Measurements from ENCODE around the gene HMGB3. TPM values are rescaled to one million over a fixed set of nuclear protein-coding genes. Genes with fewer than 3 reads are reported as not detected.
"Not testable (repeated sequence)": the region's sequence is repeated elsewhere in the genome, so short reads cannot be mapped to it uniquely, and the experiment has no call there.

HMGB3 gene
- 1 to 10 TPM; 5.9 to 9.2 TPM for total RNA-seq
- long read RNA-seq, partial matches to known transcripts = 1 of 4 reads
- long read RNA-seq, other reads (novel, unspliced or antisense) = 1 of 4 reads

DNA sequence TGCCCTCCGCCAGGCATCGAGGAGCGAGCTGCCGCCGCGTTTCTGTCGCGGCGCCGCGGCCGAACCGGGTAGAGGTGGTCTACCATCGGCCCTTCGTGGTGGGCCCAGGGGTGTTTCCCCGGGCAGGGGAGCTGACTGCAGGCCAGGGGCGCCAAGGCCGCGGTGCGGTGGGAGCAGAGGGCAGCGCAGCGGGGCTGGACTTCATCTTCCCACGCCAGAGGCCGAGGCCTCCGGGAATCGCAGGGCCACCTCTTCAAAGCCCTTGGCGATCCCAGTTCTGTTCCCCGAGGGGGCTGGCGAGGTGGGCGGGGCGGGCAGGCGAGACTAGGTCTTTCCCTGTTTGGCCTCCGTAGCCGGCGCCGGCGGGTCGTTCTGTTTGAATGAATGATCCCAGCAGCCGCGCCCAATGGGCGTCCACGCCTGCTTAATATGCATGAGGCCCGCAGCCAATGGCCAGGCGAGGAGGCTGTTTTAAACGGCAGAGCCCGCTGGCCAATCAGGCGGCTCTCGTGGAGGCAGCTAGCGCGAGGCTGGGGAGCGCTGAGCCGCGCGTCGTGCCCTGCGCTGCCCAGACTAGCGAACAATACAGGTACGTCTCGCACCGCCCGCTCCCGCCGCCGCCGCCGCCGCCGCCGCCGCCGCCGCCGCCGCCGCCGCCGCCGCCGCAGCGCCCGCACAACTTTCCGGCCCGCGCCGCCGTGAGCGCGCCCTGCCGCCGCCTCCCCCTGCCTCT lies at the start of gene HMGB3:
Gene HMGB3, plus strand, starts transcription at position 548 of the 733 bp plus-strand sequence. CDS start 2,265 bp downstream, outside the sequence.
- intact Hi-C loops (cut with DNase I) = no loop called here
- ATAC-seq (peak; percentile 96 to 100), DNase-seq (peak; percentile 88)

DNA sequence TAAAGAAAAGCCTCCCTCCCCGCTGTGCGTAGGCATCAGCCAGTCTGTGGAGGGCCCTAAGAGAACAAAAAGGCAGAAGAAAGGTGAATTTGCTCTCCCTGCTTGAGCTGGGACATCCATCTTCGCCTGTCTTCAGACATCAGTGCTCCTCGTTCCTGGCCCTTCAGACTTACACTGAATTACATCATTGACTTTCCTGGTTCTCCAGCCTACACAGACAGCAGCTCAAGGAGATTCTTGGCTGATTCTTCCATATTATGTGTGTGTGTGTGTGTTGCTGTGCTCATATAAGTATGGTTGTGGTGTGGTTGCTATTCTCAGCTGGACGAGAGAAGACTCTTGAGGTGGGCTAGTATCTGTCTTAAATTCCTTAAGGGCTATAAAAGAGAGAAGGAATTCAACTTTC lies 49.2 kb upstream of the HMGB3 start:
- no peak for ATAC-seq
- intact Hi-C loops (cut with DNase I) = no loop called here
- no peak for DNase-seq

GRCh38 chrX:150934453-150934852 lies 48.7 kb upstream of the HMGB3 start:
- no peak for ATAC-seq
- DNase-seq = no peak
- intact Hi-C loops (cut with DNase I) = no loop called here

DNA sequence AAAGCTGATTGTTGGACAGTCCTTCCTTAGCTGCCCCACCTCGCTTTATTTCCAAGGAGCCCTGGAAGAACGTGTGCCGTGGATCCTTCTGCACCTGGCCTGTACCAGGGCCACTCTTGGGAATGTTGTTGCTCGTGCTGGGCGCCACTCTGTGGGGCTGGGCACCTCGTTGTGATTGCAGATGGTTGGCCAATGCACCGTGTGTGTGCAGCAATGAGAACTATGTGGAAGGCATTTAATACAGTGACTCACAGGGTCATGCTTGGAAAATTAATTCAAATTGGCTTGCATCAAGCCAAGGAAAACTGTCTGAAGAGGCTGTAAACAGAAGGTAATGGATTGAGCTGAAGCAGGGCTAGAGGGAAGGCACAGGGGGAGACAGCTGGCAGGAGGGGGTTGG lies 47.7 kb upstream of the HMGB3 start:
- ATAC-seq (no peak), DNase-seq (no peak)
- intact Hi-C loops (cut with DNase I) = no loop called here

DNA sequence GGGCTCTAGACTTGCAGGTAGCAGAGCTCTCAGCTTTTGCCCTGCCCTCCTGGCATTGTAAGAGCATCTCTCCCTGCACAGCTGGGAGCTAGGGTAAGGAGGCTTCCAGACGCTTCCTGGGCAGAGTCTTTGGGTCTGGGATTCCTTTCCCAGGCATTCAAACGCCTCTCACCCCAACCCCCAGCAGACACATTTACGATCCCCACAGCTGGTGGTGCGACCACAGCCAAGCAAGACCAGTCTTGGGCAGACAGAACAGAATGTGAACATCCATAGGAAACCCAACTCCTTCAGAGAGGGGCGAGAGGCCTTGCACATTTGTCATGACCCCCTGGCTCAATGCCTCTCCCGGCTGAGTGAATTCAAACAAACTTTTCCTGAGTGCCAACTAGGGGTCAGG lies 46.6 kb upstream of the HMGB3 start:
- ATAC-seq (no peak), DNase-seq (no peak)
- intact Hi-C loops (cut with DNase I) = no loop called here

GRCh38 chrX:150940844-150941495 lies 42.2 kb upstream of the HMGB3 start:
- intact Hi-C loops (cut with DNase I) = no loop called here
- no peak for ATAC-seq
- DNase-seq = no peak

DNA sequence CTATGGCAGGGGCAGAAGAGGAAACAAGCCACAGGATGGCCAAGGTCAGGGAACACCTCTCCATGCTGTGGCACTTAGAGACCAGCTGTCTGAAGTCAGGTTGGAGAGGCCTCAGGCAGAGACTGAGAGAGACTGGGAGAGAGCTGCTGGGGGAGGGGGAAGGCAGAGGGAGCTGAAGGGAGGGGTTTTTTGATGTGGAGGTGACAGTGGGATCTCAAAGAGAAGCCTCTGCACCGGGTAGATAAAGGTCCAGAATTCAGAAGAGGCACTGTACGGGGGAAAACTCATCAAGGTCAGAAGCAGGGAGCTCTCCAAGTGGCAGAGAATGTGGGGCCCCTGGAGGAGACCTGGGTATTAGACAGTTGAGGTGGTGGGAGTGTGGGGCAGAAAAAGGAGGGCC lies 41.6 kb upstream of the HMGB3 start:
- no peak for ATAC-seq
- DNase-seq = no peak
- intact Hi-C loops (cut with DNase I) = no loop called here

DNA sequence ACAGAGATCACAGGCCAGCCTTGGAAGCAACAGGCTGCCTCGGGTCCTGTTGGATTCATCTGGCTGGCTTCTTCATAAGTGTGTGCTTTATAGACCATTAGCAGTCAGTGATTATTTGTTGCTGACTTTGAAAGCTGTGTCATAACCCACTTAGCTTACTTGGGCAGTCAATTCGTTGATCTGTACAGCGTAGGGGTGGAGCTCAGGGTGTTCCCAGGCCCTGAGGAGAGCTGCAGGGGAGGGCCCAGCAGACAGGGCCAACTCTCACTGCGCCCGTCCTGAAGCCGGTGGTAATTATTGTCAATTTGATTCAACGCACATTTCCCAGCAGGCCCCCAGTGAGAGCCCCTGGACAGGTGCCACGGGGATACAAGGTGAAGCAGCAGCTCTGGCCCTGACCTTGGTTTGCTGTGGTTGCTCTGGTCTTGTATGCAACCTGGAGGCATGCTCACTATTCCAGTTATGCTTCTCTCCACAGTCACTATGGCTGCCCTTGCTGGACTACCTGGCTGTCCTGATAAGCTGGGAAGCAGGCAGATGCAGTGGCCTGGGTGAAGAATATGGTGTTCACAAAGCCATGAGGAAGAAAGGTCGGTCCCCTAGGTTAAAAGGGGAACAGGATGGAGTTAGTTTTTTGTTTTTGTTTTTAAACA lies 40.1 kb upstream of the HMGB3 start:
- intact Hi-C loops (cut with DNase I) = no loop called here
- no peak for DNase-seq
- no peak for ATAC-seq

DNA sequence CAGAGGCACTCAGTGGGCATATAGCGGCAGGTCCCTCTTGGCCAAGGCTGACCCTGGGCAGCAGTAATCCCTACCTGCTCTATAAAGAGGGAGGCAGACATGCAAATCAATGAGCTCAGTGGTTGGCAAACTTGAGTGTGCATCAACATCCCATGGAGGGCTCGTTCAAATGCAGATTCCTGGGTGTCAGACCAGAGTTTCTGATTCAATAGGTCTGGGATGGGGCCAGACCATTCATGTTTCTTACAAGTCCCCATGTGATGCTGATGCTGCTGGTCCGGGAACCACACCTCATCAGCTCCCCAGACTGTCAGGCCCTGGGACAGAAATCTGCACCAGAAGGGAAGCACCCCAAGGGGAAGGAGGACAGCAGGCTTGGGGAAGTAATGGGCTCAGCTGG lies 38.9 kb upstream of the HMGB3 start:
- DNase-seq (no peak), ATAC-seq (no peak)
- intact Hi-C loops (cut with DNase I) = no loop called here

- no peak for ATAC-seq
- intact Hi-C loops (cut with DNase I) = no loop called here
- DNase-seq = no peak
Observed at GRCh38 chrX:150954951-150955350, 28.2 kb upstream of the HMGB3 start.

DNA sequence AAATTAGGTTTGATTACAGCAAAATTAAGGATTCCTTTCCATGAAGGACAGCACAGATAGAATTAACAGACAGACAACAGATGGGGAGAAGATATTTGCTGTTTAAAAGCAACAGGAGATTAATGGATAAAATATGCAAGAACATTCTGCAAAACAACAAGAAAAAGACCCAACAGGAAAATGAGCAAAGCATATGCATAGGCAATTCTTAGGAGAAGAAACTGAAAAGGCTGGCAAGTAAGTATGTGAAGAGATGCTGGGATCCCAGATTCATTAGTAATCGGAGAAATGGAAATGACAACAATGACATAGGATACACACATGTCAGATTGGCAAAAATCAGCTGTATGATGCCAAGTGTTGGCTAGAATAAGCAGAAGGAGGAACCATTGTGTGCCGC lies 27.5 kb upstream of the HMGB3 start:
- intact Hi-C loops (cut with DNase I) = no loop called here
- ATAC-seq = no peak
- no peak for DNase-seq

DNA sequence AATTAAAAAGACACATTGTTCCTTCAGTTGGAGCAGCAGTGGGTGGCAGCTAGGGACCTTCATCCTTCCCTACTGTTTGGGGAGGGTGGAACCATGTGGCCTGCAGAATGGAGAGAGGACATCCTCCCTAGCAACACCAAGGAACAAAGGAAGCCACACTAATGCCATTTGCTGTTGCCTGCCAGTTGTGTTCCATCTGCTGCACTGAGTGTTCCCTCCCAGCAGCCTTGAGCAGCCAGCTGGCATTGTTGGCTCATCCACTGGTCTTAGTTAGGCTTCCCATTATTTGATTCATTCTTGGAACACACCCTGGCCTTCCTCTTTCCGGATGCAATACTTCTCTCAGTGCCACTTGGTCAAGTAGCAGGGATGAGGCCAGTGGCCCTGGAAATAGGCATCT lies 25.0 kb upstream of the HMGB3 start:
- DNase-seq (no peak), ATAC-seq (no peak)
- intact Hi-C loops (cut with DNase I) = no loop called here

DNA sequence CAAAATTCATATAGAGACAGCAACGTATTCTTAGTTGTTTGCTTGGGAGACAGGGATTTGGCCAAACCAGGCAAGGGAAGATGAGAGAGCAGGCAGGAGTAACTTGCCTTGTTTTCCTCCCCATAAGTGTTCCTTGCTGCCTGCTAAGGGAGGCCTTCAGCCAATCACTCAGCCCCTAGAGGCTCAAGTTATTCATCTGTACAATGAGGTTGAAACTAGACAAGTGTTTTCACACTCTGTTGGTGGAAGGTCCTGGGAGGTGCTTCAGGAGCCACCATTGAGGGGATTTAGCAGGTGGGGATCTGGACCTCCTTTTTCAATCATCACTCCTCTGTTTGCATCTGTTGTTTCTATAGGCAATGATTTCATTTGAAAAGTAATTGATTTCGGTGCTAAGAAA lies 23.6 kb upstream of the HMGB3 start:
- ATAC-seq = no peak
- no peak for DNase-seq
- intact Hi-C loops (cut with DNase I) = no loop called here

DNA sequence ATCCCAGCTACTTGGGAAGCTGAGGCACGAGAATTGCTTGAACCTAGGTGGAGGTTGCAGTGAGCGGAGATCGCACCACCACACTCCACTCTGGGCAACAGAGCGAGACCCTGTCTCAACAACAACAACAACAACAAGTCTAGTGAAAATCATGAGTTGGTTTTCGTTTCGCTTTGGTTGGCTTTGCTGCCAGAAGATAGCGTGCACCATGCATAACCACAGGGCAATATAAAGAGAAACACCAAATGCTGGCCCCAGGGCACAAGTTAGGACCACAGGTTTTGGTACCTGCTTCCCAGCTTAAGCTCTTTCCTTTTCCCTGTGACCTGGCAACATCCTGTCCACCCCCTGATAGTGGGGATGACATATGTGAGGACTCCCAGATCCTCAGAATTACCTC lies 21.5 kb upstream of the HMGB3 start:
- intact Hi-C loops (cut with DNase I) = no loop called here
- DNase-seq (no peak), ATAC-seq (no peak)

DNA sequence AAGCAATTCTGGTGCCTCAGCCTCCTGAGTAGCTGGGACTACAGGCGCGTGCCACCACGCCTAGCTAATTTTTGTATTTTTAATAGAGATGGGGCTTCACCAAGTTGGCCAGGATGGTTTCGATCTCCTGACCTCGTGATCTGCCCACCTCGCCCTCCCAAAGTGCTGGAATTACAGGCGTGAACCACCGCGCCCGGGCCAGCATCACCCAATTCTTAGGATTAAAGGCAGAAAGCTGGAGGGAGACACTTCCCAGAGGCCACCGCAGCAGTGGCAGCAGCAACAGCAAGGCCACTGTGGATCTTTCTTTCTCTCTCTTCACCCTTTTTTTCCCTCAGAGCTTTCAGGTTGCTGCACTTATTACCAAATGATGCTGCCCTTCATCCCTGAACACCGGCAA lies 18.7 kb upstream of the HMGB3 start:
- intact Hi-C loops (cut with DNase I); DNase-seq; ATAC-seq: not testable (repeated sequence)

- DNase-seq (no peak), ATAC-seq (no peak)
- intact Hi-C loops (cut with DNase I) = no loop called here
Observed at GRCh38 chrX:150966235-150966634, 16.9 kb upstream of the HMGB3 start.

DNA sequence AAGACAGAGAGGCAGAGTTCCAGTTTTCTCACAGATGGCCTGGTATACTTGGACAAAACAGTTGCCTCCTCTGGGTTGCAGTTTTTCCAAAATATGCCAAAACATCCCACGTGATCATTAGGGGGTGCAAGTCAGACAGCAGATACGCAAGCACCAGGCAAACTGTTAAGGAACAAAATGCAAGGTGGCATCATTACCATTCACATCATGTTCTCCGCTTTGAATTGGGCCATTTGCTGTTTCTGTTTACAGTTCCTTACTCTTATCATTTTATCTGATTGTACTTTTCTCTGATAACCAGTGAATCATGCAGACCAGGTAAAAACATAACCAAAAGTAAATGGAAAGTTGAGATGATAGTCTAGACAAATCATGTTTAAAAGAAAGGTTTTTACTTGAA lies 16.4 kb upstream of the HMGB3 start:
- DNase-seq (no peak), ATAC-seq (no peak)
- intact Hi-C loops (cut with DNase I) = no loop called here

GRCh38 chrX:150967786-150968185 lies 15.3 kb upstream of the HMGB3 start:
- intact Hi-C loops (cut with DNase I) = no loop called here
- ATAC-seq (no peak), DNase-seq (no peak)

DNA sequence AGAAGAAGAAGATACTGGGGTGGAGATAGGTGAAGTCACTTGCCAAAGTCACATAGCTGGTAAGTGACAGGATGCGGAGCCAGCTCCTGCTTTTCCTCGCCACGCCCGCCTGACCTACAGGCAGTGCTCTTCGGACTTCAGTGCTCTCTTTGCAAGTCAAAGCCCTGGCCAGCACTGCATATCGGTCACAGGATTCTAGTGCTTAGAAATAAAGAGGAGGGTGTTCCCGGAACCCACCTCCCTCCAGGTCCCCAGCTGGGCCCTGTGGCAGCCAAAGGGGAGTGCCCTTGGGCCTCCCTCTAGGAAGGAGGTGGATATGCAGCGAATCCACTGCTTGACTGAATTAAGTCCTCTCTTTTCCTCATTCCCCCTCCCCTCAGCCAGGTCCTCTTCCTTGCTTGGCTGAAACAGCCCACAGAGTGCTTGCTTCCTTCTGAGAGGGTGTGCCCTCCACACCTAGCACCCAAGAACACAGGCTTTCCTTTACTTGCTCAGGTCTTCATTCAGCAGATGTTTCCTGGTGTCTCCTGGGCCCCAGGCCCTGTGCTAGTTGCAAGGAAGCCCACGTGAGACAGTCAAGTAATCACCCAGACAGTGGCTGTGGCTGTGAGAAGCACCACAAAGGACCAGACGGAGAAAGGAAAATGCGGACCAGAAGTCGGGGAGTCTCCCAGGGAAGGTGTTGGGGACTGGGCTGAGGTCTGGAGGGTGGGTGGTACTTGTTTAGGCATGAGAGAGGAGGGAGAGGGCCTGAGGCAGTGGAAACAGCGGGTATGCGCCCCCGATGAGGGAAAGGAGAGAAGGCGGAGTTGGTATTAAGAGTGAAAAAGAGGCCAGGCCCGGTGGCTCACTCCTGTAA lies 14.0 kb upstream of the HMGB3 start:
- intact Hi-C loops (cut with DNase I) = no loop called here
- ATAC-seq = no peak
- DNase-seq = no peak

- ATAC-seq (no peak), DNase-seq (no peak)
- intact Hi-C loops (cut with DNase I) = loop anchor here in 1 of 2 donors (10.0 kb wide), 1 partner anchor 198 kb away; no protein-coding TSS in a partner anchor
Observed at GRCh38 chrX:150972450-150972849, 10.7 kb upstream of the HMGB3 start.

Measured in left cardiac atrium (tissue), 4 donors.